ENCODE data around the gene CMSS1.

Gene CMSS1

DNA sequence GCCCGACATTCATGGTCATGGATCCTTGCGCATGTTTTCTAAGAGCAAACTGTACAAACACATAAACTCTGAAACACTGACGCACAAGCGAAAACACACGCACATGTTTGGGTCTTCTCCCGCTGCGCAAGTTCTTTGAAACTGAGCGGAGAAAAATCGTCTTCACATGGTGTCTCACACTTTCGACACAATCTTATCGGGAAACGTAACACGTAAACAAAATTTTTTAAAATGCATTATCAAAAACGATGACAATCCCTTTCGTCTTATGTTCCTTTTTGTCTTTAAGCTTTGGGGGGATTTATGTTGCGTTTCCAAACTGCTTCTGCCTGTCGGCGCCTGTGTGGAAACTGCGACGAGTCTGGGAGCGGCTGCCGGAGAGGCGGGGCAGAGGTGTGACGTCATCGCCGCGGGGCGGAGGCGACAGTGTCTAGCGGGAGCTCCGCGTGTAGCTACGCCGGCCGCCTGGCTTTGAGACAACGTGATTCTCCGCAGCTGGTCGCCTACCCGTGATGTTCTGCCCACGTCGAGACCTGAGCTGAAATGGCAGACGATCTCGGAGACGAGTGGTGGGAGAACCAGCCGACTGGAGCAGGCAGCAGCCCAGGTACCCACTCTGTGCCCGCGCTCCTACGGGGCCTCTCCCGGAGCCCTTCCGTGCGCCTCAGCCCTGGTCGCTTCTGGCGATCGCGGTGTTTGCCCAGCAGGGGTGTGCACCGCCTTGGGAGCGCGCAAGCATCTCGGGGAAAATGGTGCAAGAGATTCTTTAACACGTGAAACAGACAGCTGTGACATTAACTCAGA, at the start of gene CMSS1:
TSS of gene CMSS1 (plus strand) at position 426 of the 804 bp plus-strand sequence.
- peak; percentile 80 to 96 for DNase-seq (ENCODE audit: low read depth in 2 of 2)

DNA sequence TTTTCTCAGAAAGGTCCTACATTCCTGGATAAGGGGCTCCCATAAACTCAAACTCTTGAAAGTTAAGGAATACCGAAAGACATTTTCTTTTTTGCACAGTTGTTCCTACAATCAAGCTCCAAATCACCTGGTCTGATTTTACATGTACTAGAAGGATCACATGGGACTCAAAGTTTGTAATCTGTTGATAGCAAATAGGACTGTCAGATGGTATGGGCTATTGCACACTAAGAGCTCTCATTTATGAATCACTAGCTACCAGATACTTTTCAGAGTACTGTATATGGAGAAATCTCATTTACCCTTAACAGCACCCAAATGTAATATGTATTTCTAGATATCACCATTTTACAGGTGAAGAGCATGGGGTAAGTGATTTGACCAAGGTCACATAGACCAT, 49.5 kb upstream of the CMSS1 start:
- no peak for DNase-seq (ENCODE audit: low read depth in 2 of 2)

DNA sequence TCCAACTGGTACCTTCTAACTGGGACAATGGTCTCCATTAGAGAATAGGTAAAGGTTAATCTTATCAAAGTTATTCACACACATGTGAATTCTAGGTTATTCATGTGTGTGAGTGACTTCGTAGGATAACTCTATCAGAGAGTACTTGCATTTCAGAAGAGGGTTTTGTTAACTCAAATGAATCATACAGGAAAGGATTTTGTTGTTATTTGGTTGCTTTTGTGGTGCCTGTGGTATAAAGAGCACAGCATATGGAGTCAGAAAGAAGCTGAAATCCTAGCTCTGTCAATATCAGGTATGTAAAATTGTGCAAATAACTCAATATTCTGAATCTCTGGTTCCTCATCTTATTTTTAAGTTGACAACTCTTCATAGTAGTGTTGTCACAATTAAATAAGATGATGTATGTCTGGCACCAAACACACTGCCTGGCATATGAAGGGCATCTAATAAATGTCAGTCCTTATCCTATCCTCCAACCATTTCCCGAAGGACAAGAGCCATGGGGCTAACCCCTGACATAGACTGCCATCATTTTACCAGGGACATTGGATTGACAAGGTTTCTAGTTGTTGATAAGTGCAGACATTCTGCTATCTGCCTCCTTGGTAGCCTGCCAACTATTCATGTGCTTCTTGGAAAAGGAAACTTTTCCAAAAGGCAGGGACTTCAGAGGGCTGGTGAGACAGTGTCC, 48.7 kb upstream of the CMSS1 start:
- no peak for DNase-seq (ENCODE audit: low read depth in 2 of 2)

DNA sequence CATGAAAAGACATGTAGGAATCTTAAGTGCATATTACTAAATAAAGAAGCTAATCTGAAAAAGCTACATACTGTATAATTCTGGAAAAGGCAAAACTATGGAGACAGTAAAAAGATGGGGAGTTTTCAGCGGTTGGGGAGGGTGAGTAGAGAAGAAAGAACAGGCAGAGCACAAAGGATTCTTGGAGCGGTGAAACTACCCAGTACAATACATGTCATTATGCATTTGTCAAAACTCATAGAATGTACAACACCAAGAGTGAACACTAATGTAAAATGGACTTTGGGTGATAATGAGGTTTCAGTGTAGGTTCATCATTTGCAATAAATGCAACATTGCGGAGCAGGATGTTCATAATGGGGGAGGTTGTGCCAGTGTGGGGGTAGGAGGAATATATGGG, 45.5 kb upstream of the CMSS1 start:
- no peak for DNase-seq (ENCODE audit: low read depth in 2 of 2)

DNA sequence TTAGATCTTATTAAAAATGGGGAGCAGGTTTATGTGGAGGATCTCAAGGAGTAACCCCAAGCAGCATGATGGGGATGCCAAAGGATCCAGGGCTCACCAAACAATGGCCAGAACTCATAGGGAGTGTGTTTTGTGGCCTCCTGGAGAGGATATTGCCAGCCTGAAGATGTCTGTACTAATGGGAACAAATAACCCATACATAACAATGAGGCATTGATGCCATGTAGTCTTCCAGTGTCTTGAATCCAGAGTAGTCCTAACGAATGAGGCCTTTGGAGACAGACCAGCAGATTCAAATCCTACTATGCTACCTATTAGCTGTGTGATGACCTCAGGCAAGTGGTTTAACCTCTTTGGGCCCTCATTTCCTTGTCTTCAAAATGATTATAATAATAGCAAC, 45.0 kb upstream of the CMSS1 start:
- no peak for DNase-seq (ENCODE audit: low read depth in 2 of 2)

DNA sequence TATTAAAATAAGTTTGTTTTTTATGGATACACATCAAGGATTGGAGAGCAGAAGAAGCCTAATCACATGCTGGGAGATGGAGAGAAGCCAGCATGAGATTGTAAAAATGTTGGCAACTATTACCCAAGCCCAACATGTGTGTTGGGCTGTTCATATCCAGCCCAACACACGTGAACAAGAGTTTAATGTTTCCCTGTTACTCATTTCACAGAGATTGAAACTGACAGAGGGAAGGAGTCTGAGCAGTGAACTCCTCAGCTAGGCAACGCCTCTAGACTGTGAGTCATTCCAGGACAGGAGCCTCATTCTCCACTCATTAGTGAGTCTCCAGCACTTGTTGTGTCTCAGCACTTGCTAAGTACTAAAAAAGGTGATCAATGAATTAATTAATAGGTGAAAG, 43.2 kb upstream of the CMSS1 start:
- no peak for DNase-seq (ENCODE audit: low read depth in 2 of 2)

DNA sequence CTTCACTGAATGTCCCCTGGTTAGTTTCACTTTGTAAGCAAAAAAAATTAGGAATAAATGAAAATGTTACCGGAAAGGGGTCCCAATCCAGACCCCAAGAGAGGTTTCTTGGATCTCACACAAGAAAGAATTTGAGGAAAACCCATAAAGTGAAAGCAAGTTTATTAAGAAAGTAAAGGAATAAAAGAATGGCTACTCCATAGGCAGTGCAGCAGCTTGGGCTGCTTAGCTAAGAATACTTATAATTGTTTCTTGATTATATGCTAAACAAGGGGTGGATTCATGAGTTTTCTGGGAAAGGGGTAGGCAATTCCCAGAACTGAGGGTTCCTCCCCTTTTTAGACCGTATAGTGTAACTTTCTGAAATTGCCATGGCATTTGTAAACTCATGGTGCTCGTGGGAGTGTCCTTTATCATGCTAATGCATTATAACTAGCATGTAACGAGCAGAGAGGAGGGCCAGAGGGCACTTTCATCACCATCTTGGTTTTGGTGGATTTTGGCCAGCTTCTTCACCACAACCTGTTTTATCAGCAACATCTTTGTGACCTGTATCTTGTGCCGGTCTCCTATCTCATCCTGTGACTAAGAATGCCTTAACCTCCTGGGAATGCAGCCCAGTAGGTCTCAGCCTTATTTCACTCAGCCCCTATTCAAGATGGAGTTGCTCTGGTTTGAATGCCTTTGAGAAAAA, 41.0 kb upstream of the CMSS1 start:
- no peak for DNase-seq (ENCODE audit: low read depth in 2 of 2)

DNA sequence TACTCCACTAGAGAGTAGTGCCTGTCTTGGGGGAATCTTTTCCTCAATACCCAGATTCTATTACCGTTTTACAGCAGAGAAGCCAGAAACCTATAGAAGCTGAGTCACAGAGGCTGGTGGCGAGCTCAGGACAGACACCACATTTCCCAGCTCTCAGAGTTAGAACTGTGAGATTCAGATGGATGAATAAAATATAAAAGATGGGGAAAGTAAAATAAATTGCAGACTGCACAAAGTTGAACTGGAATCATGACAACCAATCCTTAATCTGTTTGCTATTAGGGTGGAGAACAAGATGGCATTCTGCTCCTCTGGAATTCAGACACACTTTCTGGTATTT, 40.5 kb upstream of the CMSS1 start:
- no peak for DNase-seq (ENCODE audit: low read depth in 2 of 2)

DNA sequence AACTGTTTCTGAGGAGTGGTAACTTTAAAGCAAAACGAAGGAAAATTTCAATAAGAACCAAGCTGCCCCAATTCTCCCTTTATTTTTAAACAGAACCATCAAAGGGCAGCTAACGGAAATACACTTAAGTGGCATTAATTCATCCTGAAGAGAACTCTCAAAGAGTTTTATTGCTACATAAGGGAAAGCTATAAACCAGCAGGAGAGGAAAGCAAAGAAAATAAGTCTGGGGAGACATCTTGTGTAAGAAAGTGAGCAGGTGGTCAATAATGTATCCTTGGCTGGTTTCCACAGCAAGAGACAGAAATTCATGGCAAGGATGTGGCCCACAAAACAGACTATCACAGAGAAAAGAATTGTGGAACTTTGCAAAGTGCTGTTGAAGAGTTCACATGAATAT, 40.0 kb upstream of the CMSS1 start:
- no peak for DNase-seq (ENCODE audit: low read depth in 2 of 2)

DNA sequence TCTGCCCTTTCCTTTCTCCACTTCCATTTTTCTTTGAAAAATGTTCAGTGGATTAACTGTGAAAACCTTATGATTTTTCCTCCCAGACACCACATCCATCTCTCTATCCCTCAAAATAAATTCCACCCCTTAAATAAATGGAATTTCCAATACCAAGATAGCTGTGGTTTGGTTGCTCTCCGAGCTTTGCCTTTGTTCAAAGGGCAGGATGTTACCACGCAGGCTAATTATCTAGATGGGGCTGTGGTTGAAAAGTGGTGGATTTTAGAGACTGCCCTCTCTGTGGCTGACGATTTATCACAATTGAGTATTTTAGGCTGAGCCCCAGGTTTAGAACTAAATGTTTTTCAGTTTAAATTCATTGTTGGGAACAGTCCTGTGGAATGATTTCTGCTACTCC, 36.9 kb upstream of the CMSS1 start:
- no peak for DNase-seq (ENCODE audit: low read depth in 2 of 2)

DNA sequence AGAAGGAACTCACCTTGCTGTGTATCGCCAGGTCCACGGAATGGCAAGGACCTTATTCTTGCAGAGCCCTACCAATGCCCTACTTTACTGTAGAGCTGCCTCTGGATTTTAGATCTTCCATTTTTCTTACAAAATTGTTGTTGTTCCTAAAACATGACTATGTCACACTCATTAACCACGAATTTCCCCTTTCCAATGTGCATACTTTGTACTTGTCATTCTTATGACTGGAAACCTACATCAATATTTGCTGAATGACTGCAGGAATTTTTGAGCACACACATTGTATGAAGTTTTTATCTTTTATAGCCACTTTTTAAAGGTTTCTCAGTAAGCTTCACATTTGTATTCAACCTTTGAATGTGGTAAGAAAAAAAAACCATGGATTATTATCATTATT, 35.9 kb upstream of the CMSS1 start:
- DNase-seq (ENCODE audit: low read depth in 2 of 2) = no peak

DNA sequence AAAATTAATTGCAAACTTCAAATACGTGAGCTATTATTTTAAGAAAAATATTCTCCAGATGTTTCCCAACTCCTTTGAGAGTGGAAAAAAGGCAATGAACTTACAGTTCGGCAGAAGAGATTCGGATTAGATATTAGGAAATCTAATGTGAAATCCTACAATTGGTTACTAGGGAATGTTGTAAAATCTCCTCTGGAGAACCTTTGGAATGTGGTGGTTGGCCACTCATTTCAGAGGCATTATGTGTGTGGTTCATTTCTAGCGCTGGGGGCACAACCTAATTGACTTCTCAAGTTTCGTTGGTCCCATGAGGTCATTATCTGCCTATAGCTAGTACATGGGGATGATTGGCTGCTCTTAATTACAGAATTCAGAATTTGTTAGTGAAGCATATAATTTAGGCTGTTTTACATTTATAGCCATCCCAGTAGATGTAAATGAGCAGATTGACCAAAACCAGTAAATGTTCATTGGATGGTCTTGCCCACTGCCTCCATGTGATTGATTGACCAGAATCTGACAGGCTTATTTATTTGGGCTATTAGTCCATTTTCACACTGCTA, 34.6 kb upstream of the CMSS1 start:
- no peak for DNase-seq (ENCODE audit: low read depth in 2 of 2)

DNA sequence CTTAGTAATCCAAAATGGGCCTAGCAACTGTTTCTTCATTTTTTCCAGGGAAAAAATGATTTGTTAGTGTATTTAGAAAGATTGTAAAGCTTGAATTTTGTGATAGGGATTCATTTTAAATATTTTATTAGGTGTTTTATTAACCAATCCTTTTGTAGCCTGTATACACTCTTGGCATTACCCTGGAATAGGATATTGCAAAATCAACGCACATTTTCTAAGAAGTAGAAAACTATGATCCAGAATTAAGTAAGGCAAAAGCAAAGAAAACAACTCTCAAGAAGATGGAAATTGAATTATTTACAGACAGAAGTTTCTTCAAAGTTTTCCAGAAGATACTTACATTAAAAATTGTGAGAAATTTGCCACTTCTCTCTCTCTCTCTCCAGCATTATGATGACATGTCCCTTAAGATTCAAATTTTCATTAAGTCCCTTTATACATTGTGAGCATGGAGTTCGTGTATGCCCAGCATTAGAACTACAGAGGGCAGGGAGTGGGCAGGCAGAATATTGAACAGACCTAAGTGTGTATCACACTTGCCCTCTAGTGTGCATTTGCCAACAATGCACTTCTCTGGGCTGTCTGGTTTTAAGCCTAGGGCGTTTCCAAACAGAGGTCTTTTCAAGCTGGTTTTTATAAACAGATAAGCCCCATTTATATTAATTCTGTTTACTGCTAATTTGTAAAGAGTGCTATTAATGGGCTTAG, 28.5 kb upstream of the CMSS1 start:
- DNase-seq (ENCODE audit: low read depth in 2 of 2) = no peak

DNA sequence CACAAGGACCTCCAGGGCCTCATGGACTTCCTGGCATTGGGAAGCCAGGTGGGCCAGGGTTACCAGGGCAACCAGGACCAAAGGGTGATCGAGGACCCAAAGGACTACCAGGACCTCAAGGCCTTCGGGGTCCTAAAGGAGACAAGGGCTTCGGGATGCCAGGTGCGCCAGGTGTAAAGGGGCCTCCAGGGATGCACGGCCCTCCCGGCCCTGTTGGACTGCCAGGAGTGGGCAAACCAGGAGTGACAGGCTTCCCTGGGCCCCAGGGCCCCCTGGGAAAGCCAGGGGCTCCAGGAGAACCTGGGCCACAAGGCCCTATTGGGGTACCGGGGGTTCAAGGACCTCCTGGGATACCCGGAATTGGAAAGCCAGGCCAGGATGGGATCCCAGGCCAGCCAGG, 23.2 kb upstream of the CMSS1 start:
- DNase-seq (ENCODE audit: low read depth in 2 of 2) = no peak

DNA sequence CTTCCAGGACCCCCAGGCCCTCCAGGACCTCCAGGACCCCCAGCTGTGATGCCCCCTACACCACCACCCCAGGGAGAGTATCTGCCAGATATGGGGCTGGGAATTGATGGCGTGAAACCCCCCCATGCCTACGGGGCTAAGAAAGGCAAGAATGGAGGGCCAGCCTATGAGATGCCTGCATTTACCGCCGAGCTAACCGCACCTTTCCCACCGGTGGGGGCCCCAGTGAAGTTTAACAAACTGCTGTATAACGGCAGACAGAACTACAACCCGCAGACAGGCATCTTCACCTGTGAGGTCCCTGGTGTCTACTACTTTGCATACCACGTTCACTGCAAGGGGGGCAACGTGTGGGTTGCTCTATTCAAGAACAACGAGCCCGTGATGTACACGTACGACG, 22.1 kb upstream of the CMSS1 start:
- no peak for DNase-seq (ENCODE audit: low read depth in 2 of 2)

DNA sequence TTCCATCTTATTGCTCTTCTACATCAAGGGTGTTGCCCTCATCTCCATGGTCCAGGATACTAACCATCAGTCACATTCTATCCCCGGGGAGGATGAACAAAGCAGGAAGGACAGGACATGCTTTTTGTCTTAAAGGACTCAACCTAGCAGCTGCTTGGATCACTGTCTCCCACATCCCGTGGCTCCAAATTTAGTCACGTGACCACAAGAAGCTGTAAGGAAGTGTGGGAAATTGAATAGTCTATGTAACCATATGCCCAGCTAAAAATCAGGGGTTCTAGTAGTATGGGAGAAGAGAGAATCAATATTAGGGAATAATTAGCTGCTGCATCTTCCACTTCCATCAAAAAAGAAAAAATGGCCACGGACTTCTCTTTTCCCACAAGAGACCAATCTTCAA, 18.2 kb upstream of the CMSS1 start:
- no peak for DNase-seq (ENCODE audit: low read depth in 2 of 2)

DNA sequence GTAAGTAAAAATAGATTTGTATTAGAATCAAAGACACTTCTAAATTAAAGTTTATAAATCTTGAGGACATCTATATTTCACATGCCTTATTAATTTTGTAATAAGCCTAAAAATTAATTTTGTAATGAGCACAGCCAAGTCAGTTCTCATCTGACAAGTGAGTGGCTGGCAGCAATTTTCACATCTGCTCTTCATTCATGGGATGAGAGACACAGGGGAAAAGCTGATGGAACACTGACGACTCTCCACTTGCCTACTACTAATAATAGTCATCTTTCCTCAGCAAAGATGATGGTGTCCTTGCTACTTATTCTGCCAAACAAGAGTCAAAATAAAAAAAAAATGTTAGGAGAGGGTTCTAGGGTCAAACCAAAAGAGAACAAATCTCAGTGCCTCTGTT, 14.4 kb upstream of the CMSS1 start:
- no peak for DNase-seq (ENCODE audit: low read depth in 2 of 2)

DNA sequence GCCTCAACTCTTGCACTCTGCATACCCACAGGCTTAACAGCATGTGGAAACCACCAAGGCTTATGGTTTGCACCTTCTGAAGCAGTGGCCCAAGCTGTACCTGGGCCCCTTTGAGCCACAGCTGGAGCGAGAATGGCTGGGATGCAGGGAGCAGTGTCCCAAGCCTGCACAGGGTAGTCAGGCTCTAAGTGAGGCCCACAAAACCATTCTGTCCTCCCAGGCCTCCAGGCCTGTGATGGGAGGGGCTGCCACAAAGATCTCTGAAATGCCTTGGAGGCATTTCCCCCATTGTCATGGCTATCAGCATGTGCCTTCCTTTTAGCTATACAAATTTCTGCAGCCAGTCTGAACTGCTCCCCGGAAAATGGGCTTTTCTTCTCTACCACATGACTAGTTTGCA, 12.5 kb upstream of the CMSS1 start:
- DNase-seq (ENCODE audit: low read depth in 2 of 2) = no peak

DNA sequence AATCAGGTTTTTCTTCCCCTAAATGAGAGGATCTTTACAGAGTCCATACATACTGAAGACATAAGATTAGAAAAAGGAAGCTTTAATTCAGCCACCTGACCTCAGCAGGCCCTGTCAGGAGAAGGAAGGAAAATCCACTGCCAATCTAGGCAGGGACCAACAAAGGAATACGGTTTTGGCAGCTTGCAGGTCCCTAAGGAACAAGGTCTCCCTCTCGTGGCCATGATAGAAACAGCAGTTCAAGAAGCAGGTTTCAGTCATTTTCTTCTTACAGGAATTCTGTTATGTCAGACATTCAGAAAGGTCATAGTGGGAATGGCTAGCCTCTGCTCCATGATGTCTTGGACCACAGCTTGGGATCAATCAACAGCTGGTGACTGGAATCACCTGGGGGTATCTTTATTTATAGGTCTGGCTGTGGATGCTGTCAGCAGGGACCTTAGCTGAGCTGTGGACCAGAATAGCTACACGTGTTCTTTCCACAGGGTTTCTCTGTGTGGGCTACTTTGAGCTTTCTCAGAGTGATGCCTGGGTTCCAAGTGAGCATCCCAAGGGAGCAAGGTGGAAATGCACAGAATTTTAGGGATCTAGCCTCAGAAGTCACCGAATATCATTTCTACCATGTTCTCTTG, 9.4 kb upstream of the CMSS1 start:
- no peak for DNase-seq (ENCODE audit: low read depth in 2 of 2)

DNA sequence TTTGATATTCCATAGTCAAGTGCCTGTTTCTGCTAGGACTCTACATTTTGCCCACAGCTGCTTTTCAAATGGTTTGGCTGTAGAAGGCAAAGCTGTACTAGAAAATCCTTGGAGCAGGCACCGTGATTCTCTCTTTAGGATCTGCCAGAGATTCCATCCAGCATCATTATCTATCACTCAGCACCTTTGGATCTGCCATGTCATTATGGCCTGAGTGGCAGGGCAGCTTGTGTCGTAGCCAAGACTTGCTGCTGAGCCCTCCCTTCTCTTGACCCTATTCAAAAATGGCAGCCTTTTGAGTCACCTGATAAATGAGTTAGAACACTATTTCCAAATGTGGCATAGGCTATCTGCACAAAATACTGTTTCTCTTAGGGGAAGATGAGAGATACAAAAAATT, 8.1 kb upstream of the CMSS1 start:
- no peak for DNase-seq (ENCODE audit: low read depth in 2 of 2)

DNA sequence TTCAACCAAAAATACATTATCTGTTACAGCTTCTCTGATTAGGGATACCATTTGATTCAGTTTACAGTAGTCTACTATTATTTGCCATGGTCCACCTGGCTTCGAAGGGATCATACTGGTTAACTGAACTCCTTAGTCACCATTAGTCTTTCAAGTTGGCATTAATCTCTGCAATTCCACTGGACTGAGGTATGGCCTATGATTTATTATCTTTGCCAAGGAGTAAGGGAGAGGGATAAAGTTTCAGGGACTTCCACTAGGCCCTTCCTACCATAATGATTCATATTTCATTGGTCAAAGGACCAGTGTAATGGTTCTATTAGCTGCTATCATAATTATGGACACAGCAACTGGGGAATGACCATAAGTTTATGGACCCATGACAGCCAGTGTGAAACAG, 7.3 kb upstream of the CMSS1 start:
- no peak for DNase-seq (ENCODE audit: low read depth in 2 of 2)

DNA sequence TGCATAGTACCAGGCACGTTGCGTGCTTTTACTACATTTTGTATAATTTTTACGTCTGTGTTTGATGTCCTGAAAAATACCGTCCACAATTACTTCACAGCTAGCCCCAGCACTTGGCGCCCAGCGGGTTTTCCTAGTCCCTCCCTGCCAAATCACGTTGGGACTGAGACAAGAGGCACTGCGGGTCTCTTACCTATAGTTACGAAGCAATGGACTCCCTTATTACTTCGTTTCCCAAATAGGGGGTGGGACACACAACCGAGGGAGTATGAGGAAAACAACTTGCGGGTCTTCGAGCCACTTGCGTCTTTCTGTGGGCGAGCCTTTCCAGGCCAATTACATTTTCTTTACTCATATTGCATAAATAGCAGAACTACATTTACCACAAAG, 620 bp upstream of the CMSS1 start:
- DNase-seq (ENCODE audit: low read depth in 2 of 2) = no peak
